HG03460 (cell line): ENCODE results near the gene CREBL2.
"Not testable (repeated sequence)": the region's sequence is repeated elsewhere in the genome, so short reads cannot be mapped to it uniquely, and the experiment has no call there.

Source experiments
- ATAC-seq: cut with Tn5 transposase; IDR thresholded peaks from one replicate; pipeline ENCODE4 v1.9.1; 2021; ENCODE audit not compliant: unreplicated experiment

The CREBL2 gene

DNA sequence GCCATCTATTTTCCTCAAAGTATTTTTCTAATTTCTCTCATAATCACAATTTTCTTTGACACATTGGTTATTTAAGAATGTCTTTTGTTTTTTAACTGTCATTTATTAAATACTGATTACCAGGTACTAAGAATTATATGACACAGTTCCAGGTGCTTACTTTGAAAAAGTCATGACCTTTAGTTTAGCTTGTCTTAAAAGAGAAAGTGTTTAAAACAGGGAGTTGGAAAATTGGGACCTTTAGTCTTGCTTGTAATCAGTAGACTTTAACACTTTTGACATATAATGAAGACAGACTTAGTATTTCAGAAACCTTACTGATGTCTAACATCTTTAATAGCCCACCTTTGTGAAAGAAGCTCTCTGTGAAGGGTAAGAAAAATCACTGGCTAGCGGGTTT lies 19.2 kb downstream of the CREBL2 start:
- no peak for ATAC-seq

DNA sequence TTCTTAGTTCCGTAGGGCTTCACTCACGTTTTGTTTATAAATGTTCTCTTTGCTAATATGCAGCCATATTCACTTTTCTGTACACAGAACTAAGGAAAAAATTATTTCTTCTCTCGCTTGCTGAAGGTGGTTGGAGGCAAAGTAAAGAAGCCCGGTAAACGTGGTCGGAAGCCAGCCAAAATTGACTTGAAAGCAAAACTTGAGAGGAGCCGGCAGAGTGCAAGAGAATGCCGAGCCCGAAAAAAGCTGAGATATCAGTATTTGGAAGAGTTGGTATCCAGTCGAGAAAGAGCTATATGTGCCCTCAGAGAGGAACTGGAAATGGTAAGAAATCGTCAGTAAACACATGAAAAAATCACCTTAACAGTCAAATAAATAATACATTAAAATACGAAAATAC lies 24.0 kb downstream of the CREBL2 start:
- no peak for ATAC-seq

DNA sequence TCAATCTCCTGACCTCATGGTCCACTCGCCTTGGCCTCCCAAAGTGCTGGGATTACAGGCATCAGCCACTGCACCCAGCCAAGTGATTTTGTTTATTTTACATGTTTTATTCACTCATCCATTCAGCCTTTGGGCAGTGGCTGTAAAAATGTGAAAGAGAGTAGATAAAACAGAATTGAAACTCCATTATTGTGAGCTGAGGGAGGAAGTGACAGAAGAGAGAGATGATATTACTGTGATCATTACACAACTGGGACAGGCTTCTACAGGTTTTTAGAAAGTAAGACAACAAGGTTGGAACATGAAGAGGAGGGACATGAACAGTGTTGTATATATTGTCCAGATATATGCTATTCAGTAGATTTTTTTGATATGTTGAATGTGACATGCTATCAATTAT lies 25.0 kb downstream of the CREBL2 start:
- ATAC-seq: peak; percentile 70

DNA sequence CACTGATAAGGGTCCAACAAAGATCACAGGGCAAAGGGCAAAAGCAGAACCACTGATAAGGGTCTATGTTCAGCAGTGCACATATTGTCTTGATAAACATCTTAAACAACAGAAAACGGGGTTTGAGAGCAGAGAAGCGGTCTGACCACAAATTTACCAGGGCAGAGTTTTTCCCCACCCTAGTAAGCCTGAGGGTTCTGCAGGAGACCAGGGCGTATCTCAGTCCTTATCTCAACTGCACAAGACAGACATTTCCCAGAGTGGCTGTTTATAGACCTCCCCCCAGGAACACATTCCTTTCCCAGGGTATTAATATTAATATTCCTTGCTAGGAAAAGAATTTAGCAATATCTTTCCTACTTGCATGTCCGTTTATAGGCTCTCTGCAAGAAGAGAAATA lies 28.3 kb downstream of the CREBL2 start:
- not testable (repeated sequence) for ATAC-seq

DNA sequence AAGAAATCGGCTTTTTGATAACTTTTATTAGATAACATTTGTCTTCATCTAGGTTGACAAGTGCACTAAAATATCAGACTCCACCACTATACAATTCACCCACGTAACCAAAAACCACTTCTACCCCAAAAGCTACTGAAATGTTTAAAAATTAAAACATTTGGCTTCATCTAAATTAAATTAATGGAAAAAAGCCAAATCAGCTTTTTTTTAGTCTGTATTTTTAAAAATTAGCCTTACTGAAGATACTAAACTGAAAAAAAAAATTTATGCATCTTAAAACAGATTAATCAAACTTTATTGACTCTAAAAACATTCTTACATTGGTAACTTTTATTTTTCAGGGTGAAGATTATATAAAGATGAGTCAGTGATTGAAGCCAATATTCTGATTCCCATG lies 30.0 kb downstream of the CREBL2 start:
- ATAC-seq: no peak

DNA sequence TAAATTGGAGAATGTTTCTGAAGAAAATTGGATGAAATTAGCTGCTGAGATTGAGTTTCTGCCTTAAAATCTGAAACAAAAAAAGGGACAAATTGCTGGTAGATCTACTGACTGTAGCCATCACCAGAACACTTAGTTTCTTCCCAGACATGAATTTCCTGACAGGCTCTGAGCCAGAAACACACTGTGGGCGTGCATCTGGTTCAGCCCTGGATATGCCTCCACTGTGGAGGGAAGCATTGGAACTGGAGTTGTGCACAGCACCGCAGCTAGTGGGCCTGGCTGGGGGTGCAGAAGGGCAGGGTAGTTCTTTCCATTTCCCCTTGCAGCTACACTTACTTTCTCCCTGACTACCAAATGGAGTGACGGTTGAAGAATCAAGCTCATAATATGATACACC lies 31.2 kb downstream of the CREBL2 start:
- ATAC-seq: no peak

DNA sequence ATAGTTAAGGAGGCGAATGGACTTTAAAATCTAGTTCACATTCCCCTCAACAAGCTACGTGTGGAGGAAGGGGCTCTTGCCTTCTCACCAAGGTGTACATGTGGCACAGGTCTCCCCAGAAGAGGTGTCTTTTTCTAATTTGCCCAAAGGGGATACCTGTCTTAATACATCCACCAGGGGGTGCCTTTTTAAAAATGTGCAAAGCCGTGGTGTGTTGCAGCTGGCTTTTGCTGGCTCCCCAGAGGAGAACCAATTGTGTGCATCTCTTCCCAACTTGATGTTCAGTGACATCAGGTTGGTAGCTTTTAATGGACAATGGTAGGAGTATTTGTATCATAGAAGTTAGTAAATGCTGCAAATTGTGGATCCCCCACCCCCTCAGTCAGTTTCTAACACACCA lies 33.8 kb downstream of the CREBL2 start:
- ATAC-seq: no peak

DNA sequence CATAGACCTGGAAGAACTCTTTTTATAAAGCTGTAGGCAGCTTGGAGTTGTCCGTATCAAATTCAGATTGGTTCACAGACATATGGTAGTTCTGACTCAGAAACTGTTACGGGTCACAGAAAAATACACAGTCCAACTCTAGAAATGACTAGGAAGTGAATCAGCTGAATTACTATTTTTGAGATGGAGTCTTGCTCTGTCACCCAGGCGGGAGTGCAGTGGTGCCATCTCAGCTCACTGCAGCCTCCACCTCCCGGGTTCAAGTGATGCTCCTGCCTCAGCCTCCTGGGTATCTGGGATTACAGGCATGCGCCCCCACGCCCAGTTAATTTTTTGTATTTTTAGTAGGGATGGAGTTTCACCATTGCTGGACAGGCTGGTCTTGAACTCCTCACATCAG lies 34.3 kb downstream of the CREBL2 start:
- ATAC-seq: not testable (repeated sequence)

DNA sequence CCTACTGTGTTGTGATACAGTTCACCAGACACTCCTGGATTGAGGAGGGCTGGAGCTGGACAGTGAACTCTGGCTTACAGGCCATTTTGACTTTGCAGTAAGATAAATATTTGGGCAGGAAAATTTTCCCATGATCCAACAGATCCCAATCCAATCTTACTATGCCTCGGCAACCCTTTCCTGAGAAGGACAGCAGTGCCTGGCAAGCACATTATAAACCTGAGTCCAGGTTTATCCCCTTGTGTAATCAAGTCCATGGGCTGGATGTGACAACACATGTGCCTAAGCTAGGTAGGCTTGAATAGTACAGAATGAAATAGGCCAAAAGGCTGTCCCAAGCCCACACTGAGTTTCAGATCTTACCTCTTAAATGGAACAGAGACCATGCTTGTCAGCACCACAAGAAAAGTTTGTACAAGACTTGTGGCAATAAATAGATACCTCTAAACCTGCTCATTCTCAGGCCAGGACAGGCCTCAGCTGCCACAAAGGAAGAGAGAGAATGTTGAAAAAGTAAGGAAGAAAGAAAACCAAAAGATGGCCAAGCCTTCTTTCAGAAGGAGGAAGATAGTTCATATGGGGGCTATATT lies 34.9 kb downstream of the CREBL2 start:
- no peak for ATAC-seq

DNA sequence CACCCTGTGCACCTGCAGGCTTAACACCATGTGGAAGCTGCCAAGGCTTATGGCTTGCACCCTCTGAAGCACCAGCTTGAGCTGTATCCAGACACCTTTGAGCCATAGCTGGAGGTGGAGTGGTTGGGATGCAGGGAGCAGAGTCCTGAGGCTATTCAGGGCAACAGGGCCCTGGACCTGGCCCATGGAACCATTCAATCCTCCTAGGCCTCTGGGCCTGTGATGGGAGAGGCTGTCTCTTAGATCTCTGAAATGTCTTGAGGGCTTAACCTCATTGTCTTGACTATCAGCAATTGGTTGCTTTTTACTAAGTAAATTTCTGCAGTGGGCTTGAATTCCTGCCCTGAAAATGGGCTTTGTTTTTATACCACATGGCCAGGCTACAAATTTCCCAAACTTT lies 36.6 kb downstream of the CREBL2 start:
- ATAC-seq: no peak

DNA sequence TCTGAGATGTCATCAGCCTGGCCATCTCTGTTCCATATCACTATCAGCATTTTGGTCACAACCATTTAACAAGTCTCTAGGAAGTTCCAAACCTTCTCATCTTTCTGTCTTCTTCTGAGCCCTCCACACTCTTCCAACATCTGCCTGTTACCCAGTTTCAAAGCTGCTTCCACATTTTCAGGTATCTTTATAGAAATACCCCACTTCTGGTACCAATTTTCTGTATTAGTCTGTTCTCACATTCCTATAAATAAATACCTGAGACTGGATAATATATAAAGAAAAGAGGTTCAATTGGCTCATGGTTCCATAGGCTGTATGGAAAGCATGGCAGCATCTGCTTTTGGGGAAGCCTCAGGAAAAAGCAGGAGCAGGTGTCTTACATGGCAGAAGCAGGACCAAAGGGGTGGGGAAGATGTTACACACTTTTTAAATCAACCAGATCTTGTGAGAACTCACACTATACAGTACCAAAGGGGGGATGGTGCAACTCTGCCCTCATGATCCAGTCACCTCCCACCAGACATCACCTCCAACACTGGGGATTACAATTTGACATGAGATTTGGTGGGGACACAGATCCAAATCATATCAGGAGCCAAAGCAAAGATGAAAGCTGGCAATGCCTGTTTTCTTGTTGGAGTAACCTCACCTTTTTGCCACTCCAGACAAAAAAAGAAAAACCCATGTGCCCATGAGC lies 37.4 kb downstream of the CREBL2 start:
- no peak for ATAC-seq

DNA sequence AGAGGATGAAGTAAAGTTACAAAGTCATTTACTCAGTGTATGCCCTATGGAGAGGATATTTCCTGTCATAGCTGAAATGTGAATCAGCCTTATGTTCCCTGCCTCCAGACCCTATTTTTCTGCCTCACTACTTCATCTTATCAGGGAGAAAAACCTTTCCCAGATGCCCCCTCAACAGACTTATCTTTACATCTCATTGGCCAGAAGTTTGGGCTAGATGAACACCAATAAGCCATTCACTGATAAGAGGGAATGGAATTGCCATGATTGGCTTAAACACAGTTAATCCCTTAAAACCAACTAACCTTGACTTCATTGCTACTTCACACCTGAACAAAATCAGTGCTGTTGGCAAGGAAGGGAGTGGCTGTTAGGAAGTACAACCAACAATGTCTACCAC lies 40.1 kb downstream of the CREBL2 start:
- no peak for ATAC-seq

DNA sequence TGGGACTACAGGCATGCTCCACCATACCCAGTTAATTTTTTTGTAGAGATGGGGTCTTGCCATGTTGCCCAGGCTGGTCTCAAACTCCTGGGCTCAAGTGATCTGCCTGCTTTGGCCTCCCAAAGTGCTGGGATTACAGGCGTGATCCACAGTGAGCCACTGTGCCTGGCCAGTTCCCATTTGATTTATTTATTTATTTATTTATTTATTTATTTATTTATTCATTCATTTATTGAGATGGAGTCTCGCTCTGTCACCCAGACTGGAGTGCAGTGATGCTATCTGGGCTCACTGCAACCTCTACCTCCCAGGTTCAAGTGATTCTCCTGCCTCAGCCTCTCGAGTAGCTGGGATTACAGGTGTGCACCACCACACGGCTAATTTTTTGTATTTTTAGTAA lies 41.0 kb downstream of the CREBL2 start:
- not testable (repeated sequence) for ATAC-seq

DNA sequence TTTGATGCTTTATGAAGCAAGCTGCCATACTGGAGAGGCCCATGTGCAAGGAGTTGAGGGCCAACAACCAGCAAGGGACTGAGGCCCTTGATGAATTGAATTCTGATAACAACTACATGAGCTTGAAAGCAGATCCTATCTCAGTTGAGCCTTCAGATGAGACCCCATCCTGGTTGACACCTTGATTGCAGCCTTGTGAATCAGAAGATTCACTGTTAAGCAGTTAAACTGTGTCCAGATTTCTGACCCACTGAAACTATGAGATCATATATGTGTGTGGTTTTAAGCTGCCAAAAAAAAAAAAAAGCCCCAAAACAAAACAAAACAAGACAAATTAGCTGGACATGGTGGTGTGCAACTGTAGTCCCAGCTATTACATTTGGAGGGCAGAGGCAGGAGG lies 42.2 kb downstream of the CREBL2 start:
- ATAC-seq: no peak

DNA sequence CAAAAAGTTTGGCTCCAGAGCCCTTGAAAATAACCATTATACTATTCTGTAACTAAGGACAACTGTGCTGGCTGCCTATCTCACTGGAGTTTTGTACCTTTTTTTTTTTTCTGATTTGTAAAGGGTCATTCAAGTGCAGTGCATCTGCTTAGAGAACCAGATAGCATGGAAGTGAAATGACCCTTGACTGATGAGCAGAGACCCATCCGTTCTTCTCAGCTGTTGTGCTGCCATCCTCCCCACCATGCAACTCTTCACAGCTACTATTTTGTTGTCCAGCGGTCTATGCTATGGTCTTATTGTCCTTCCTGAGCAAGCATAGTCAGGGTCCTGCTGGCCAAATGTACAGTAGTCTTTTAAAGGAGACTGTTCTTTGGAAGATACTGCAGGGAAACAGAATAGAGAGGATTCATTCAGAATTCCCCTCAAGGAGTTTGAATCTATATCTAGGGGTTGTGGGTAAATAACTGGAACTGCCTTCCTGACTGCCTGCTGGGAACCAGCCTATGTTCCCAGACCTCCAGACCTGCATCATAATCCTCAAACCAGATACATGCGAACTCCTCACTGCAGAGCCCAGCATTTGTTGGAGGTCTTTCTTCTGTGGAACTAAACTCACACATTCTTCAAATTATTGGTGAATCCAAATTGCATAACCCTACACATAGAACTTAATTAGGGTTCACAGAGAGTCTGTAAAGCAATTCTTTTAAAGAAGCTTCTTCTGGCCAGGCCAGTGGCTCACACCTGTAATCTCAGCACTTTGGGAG lies 43.2 kb downstream of the CREBL2 start:
- no peak for ATAC-seq

DNA sequence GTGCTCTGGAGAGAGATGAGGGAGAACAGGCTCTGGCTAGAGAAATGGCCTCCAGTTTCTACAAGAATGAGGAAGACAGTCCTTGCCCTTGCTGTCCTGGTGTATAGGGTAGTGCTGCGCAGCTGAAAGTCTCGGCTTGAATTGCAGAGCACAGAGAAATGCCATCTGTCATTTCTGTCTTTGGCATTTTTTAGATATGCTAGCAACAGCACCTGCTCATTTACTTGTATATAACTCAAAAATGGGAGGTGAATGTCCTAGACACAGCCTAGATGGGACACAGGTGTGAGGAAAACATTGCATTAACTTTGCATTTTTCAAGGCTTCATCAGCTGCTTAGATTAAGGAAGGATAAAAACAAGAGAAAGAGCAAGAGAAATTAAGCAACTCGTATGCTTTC lies 48.5 kb downstream of the CREBL2 start:
- no peak for ATAC-seq

DNA sequence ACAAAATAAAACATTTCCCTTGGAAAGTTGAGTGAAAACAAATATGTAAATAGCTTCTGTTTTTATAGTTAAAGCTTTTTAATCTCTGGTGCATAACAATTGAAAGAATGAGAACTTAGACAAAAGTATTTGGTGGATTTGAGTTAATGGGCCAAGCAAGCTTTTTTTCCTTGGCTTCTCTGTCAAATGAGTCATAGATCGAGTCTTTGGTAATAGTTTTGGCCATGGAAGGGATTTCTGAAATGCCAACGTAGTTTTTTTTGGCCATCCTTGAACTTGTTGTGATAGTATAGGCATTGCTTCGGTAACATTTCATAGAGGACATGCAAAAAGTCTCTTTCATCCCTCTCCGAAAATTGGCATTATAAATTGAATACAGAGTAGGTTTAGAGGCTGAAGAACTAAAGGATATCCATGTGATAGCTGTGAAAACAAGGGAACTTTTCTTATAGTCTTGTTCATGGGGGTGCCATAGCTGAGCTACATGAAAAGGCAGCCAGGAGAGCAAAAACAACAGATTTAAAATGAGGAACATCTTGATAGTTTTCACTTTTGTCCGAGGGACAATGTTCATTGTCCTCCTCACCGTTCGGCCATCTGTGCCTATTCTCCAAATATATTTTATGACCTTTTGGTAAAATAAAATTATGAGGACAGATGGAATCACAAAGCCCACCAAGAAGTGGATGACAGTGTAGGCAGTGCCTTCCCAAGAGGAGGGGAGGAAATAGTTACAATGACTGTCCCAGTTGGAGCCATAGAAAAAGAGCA lies 49.6 kb downstream of the CREBL2 start:
- ATAC-seq: no peak

DNA sequence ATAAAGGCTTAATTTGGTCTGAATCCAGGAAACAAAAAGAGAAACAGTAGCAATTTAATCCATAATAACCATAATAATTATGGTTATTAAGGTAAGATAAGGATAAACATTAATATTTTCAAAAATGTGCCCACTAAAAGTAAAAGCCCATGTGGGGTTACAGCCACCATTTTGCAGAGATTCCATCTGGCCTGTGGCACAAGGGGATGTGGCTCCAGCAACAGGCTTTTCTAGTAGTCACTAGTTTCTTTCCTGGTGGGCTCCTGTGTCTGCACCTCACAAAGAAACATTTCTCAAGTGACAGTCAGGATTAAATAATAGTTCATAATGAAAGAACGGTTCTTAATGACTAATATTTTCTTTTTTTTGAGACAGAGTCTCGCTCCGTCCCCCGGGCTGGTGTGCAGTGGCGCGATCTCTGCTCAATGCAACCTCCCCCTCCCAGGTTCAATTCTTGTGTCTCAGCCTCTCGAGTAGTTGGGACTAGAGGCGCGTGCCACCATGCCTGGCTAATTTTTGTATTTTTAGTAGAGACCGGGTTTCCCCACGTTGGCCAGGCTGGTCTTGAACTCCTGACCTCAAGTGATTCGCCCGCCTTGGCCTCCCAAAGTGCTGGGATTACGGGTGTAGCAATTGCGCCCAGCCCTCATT lies 52.1 kb downstream of the CREBL2 start:
- no peak for ATAC-seq

DNA sequence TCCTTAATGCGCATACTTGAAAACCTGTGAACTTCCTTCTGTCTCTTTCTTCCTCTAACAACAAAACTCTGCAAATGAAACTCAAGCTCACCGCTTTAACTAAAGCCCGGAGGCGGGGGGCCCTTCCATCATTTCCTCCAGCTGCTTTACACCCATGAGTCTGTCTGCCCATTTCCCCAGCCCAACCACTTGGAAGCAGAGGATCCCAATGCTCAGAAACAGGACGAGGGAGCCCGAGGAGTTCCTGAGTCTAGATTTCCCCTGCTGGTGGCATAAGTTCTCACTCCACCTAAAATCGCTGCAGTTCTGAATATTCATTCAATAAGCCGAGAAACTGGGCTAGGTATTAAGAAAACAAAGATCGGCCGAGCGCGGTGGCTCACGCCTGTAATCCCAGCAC lies 53.5 kb downstream of the CREBL2 start:
- no peak for ATAC-seq

DNA sequence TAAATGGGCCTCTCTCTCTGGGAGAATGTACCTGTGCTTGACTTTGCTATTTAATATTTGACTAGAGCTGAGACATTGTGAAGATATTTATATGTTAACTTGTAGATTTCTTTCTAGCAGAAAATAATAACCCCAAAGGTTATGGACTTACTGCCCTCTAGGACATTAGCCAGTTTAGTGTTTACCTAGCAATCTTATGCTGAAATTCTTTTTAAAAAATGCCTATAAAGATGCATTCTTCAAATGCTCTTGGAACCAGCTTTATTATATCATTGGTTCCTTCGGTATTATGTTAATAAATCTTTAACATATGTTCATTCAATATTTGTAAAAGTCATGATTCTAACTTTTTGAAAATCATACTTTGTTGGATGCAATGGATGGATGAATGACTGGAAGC lies 56.3 kb downstream of the CREBL2 start:
- ATAC-seq: no peak

DNA sequence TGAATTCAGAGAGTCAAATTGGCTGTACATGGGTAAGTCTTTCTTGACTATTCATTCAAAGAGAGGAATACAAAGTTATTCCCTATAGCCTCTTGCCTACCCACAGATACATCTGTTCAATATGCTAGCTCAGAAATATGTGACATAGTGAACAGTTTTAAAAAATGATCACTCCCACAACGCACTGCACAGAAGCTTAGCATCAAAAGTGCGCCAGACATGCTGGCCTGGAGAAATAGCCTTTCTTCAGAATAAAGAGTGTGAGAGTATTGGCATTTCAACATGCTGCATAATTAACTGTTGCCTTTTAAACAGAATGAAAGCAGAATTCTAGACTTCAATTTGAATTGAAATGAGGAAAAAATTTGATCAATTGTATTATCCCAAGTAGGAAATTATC lies 57.3 kb downstream of the CREBL2 start:
- ATAC-seq: no peak
